ENCODE results near the gene TMEM37. TPM values are rescaled to one million over a fixed set of nuclear protein-coding genes. Genes with fewer than 3 reads are reported as not detected.

The TMEM37 gene
- total RNA-seq, 6 experiments from 2014 or later = not detected

DNA sequence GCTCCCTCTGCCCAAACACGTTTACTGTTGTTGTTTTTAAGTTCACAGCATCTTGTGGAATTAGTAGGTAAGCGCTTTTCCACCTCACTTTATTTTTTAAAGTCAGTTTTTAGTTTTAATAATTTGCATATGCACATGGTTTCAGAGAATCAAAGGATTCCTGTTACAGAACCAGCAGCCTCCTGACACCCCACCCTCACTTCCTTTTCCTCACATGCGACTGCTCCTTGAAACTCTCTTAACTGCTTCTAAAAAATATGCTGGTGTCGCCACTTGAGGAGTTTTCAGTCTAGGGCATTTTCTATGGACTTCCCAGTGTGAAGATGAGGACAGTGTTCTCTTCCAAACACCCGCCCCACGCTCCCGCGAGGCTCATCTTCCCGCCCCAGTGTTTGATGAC, 14.4 kb downstream of the TMEM37 start:
- no peaks in the 10 kb centered on the region for H3K4me1 Mint-ChIP-seq (ENCODE audit: low read depth)
- H3K27ac Mint-ChIP-seq = no peak overlapping the region
- no peak for DNase-seq
- peaks cover 26% of the 10 kb centered on the region for H3K27me3 Mint-ChIP-seq (ENCODE audit: insufficient read depth)
- TF ChIP-seq, protein P1, sequence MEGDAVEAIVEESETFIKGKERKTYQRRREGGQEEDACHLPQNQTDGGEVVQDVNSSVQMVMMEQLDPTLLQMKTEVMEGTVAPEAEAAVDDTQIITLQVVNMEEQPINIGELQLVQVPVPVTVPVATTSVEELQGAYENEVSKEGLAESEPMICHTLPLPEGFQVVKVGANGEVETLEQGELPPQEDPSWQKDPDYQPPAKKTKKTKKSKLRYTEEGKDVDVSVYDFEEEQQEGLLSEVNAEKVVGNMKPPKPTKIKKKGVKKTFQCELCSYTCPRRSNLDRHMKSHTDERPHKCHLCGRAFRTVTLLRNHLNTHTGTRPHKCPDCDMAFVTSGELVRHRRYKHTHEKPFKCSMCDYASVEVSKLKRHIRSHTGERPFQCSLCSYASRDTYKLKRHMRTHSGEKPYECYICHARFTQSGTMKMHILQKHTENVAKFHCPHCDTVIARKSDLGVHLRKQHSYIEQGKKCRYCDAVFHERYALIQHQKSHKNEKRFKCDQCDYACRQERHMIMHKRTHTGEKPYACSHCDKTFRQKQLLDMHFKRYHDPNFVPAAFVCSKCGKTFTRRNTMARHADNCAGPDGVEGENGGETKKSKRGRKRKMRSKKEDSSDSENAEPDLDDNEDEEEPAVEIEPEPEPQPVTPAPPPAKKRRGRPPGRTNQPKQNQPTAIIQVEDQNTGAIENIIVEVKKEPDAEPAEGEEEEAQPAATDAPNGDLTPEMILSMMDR (IDR thresholded peaks at IDR 0.05) = no peak
- no peaks in the 10 kb centered on the region for H3K9me3 Mint-ChIP-seq
- no peak overlapping the region for H3K4me3 Mint-ChIP-seq
- H3K36me3 Mint-ChIP-seq (ENCODE audit: low read depth) = no peaks in the 10 kb centered on the region

DNA sequence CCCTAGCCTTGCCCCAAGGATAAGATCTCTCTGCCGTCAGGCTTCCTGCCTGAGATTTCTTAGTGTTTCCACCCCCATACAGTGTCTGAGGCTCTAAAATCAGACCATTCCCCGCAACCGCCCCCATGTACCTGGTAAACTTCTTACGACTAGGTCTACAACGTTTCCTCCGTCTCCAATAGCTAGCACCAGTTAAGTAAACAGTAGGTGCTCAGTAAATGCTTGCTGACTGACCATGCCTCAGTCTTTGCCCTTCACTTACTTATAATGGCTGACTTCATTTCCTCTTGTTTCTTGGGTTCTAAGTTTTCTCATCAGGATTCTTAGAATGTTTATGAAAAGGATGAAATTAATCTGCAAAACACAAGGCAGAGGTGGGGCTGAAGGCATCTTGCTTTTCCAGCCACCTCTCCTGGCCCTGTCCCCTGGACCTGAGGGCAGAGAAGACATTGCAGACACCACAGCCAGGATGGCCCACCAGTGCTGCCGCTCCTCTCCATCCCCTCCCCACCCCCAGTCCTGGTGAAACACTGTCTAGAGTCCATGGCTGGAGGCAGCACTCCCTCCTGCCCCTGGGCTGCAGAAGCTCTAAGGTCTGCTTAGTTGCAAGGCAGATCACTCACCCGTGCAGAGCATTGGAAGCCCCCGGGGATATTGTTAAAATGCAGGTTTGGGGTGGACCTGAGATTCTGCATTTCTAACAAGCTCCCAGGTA, 16.9 kb downstream of the TMEM37 start:
- Mint-ChIP-seq H3K27ac (no peak overlapping the region), H3K4me3 (no peak overlapping the region), H3K9me3 (no peaks in the 10 kb centered on the region), H3K27me3 (ENCODE audit: insufficient read depth) (peaks cover 33% of the 10 kb centered on the region), H3K4me1 (ENCODE audit: low read depth) (no peaks in the 10 kb centered on the region), H3K36me3 (ENCODE audit: low read depth) (no peaks in the 10 kb centered on the region)
- DNase-seq = no peak
- TF ChIP-seq, protein P1 (IDR thresholded peaks at IDR 0.05) = no peak

DNA sequence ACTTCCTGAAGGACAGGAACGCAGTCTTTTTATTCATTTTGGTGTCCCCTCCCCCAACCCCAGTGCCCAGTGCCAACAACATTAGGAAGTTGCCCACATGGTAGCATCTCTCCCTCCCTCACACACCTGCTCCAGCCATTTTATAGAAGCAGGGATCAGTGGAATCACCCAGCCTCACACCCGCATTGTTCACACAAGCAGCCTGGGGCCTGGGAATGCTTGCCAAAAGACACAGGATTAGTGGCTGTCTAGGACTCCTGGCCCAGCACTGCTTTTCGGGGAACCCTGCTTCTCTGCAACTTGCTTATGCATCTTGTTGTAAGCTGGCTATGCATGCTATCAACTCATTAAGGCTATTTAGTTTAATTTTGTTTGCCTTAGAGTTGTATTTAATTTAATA, 17.9 kb downstream of the TMEM37 start:
- H3K4me1 Mint-ChIP-seq (ENCODE audit: low read depth) = no peaks in the 10 kb centered on the region
- no peak for DNase-seq
- H3K9me3 Mint-ChIP-seq = no peaks in the 10 kb centered on the region
- H3K36me3 Mint-ChIP-seq (ENCODE audit: low read depth) = no peaks in the 10 kb centered on the region
- TF ChIP-seq, protein P1 (IDR thresholded peaks at IDR 0.05) = no peak
- H3K27me3 Mint-ChIP-seq (ENCODE audit: insufficient read depth) = peaks cover 37% of the 10 kb centered on the region
- H3K27ac Mint-ChIP-seq = no peak overlapping the region
- H3K4me3 Mint-ChIP-seq = no peak overlapping the region

- TF ChIP-seq, protein P1 (IDR thresholded peaks at IDR 0.05) = no peak
- Mint-ChIP-seq H3K27me3 (ENCODE audit: insufficient read depth) (peaks cover 34% of the 10 kb centered on the region), H3K4me3 (no peak overlapping the region), H3K4me1 (ENCODE audit: low read depth) (no peaks in the 10 kb centered on the region), H3K9me3 (no peaks in the 10 kb centered on the region), H3K27ac (no peak overlapping the region), H3K36me3 (ENCODE audit: low read depth) (no peaks in the 10 kb centered on the region)
- DNase-seq = no peak
Observed at GRCh38 chr2:119451336-119452050, 19.8 kb downstream of the TMEM37 start.

GRCh38 chr2:119453972-119454593, 22.4 kb downstream of the TMEM37 start:
- H3K4me3 Mint-ChIP-seq = no peak overlapping the region
- no peaks in the 10 kb centered on the region for H3K36me3 Mint-ChIP-seq (ENCODE audit: low read depth)
- H3K27me3 Mint-ChIP-seq (ENCODE audit: insufficient read depth) = peaks cover 20% of the 10 kb centered on the region
- H3K9me3 Mint-ChIP-seq = no peaks in the 10 kb centered on the region
- H3K4me1 Mint-ChIP-seq (ENCODE audit: low read depth) = no peaks in the 10 kb centered on the region
- TF ChIP-seq, protein P1 (IDR thresholded peaks at IDR 0.05) = no peak
- H3K27ac Mint-ChIP-seq = no peak overlapping the region
- no peak for DNase-seq
